HepG2 (cell line): ENCODE results near the gene BST2. TPM values are rescaled to one million over a fixed set of nuclear protein-coding genes. Genes with fewer than 3 reads are reported as not detected.

Experiments
- DR1 ChIP-seq: sonication (generic); formaldehyde crosslinking; IDR thresholded peaks from 2 replicates; pipeline ENCODE4 v1.8.0; 2021; ENCODE audit warnings: mild to moderate bottlenecking, missing genetic modification reagents, inconsistent platforms
- FOXC1 ChIP-seq: sonication (generic); formaldehyde crosslinking; IDR thresholded peaks from 2 replicates; pipeline ENCODE4 v1.8.0; 2022; ENCODE audit warnings: mild to moderate bottlenecking, missing genetic modification reagents, borderline replicate concordance
- GPN1 ChIP-seq: sonication (generic); formaldehyde crosslinking; IDR thresholded peaks from 2 replicates; pipeline ENCODE4 v1.5.1; 2020; ENCODE audit warnings: missing genetic modification reagents, borderline replicate concordance
- HMGXB4 ChIP-seq, 2 experiments: sonication (generic) in 1 of 2; formaldehyde crosslinking in 1 of 2; IDR thresholded peaks; 2 replicates each; pipeline versions ENCODE4 v1.4.0 to v1.6.1; 2018 to 2020; ENCODE audit warnings: missing genetic modification reagents in 2 of 2, borderline replicate concordance in 1 of 2, low read depth in 1 of 2, mild to moderate bottlenecking in 1 of 2, missing biosample characterization in 1 of 2
- HOXD1 ChIP-seq: sonication (generic); formaldehyde crosslinking; IDR thresholded peaks from 2 replicates; pipeline ENCODE4 v1.5.0; 2020; ENCODE audit warnings: missing genetic modification reagents
- KDM2A ChIP-seq: sonication (generic); formaldehyde crosslinking; IDR thresholded peaks from 2 replicates; pipeline ENCODE4 v1.4.0; 2020; ENCODE audit warnings: low read depth, missing genetic modification reagents, borderline replicate concordance
- MAFF ChIP-seq: IDR thresholded peaks from 2 replicates; pipeline ENCODE4 v1.6.1; 2011; ENCODE audit warnings: low read depth, low read length, improper control_type of control experiment
- NCOA1 ChIP-seq: sonication (generic); formaldehyde crosslinking; IDR thresholded peaks from 2 replicates; pipeline ENCODE4 v1.9.0; 2021; ENCODE audit warnings: missing genetic modification reagents
- NR1H2 ChIP-seq: sonication (generic); formaldehyde crosslinking; IDR thresholded peaks from 2 replicates; pipeline ENCODE4 v1.8.1; 2022; ENCODE audit warnings: low read depth, missing genetic modification reagents, borderline replicate concordance
- SAP130 ChIP-seq: IDR thresholded peaks from 2 replicates; pipeline ENCODE4 v1.6.1; 2016; ENCODE audit warnings: low read depth
- SMARCE1 ChIP-seq: fragments of 450-650 bp; IDR thresholded peaks from 2 replicates; pipeline ENCODE4 v1.6.1; 2017; ENCODE audit warnings: borderline replicate concordance
- SYNCRIP ChIP-seq: fragments of 200-400 bp; formaldehyde crosslinking; IDR thresholded peaks from 2 replicates; pipeline ENCODE4 v1.6.1; 2018; ENCODE audit warnings: mild to moderate bottlenecking, low read depth, low read length; ENCODE audit not compliant: insufficient read depth
- TAF1 ChIP-seq: sonication (generic); formaldehyde crosslinking; IDR thresholded peaks from 2 replicates; pipeline ENCODE4 v1.4.0; 2020; ENCODE audit warnings: missing genetic modification reagents
- THAP8 ChIP-seq: sonication (generic); formaldehyde crosslinking; IDR thresholded peaks from 2 replicates; pipeline ENCODE4 v1.5.1; 2020; ENCODE audit warnings: missing genetic modification reagents, mild to moderate bottlenecking, borderline replicate concordance
- YEATS4 ChIP-seq: sonication (generic); formaldehyde crosslinking; IDR thresholded peaks from 2 replicates; pipeline ENCODE4 v1.4.0; 2020; ENCODE audit warnings: missing genetic modification reagents, borderline replicate concordance
- ZBTB10 ChIP-seq: sonication (generic); formaldehyde crosslinking; IDR thresholded peaks from 2 replicates; pipeline ENCODE4 v1.4.0; 2020; ENCODE audit warnings: missing genetic modification reagents, borderline replicate concordance
- ZBTB46 ChIP-seq: sonication (generic); formaldehyde crosslinking; IDR thresholded peaks from 2 replicates; pipeline ENCODE4 v1.4.0; 2020; ENCODE audit warnings: mild to moderate bottlenecking, missing genetic modification reagents, borderline replicate concordance
- polyA plus RNA-seq, 8 experiments: library from polyadenylated mRNA; depleted of rRNA in 3 of 8; stranded (reverse) in 7 of 8; unstranded in 1 of 8; fragments of >200 nt; fragmentation: Illumina TruSeq in 4 of 8; extraction: Trizol in 4 of 8; gene quantifications; 2 replicates each; pipeline versions ENCODE4 v1.2.1 to v1.2.3, GENCODE V29; 2011 to 2016; ENCODE audit warnings: low read depth in 4 of 8, missing spikeins in 1 of 8, mixed read lengths in 1 of 8; ENCODE audit not compliant: insufficient read depth in 1 of 8
- total RNA-seq, 5 experiments: library from RNA; depleted of rRNA; stranded (reverse); fragments of >200 nt; fragmentation: Illumina TruSeq; extraction: Trizol; gene quantifications; 2 replicates each; pipeline ENCODE4 v1.2.3, GENCODE V29; 2016; ENCODE audit warnings: low read depth in 1 of 5

Gene BST2
- total and polyA plus RNA-seq, 2 of the 13 experiments (the other 11 are each of a cell fraction or from before 2014, with no cell fraction given), result 58.8 to 93.8 TPM

GRCh38 chr19:17405250-17406045 lies at the start of gene BST2 (continued):
- peak in 1 of 2 experiments; percentile 56; a peak in 2 of 4 replicates for TF ChIP-seq HMGXB4 (CRISPR knock-in tag; IDR thresholded peaks at IDR 0.05; ENCODE audit: borderline replicate concordance in 1 of 2, low read depth in 1 of 2)
- no peak for TF ChIP-seq SYNCRIP
- TF ChIP-seq FOXC1 (CRISPR knock-in tag), result peak; percentile 91; the same call in 1 of the 2 replicates
- no peak for TF ChIP-seq GPN1
- TF ChIP-seq NR1H2, result no peak
- TF ChIP-seq SMARCE1, result no peak
- peak; percentile 58; the same call in 1 of the 2 replicates for TF ChIP-seq TAF1
- TF ChIP-seq YEATS4 (CRISPR knock-in tag), result peak; percentile 68; the same call in 1 of the 2 replicates
- TF ChIP-seq ZBTB10 (CRISPR knock-in tag), result peak; percentile 70; the same call in 1 of the 2 replicates
- TF ChIP-seq KDM2A (CRISPR knock-in tag), result peak; percentile 76
- TF ChIP-seq ZBTB46 (CRISPR knock-in tag), result 0 out of 2 replicates have a peak, but pooled peaks have one; percentile 25
- TF ChIP-seq NCOA1, result no peak
- TF ChIP-seq THAP8 (CRISPR knock-in tag), result no peak
- TF ChIP-seq HOXD1 (CRISPR knock-in tag), result no peak
- TF ChIP-seq DR1 (CRISPR knock-in tag), result peak; percentile 48; the same call in 1 of the 2 replicates
- TF ChIP-seq SAP130 (CRISPR knock-in tag), result peak; percentile 71
- no peak for TF ChIP-seq MAFF
